ENCODE results near the gene SPTLC2.
"Not testable (repeated sequence)": the region's sequence is repeated elsewhere in the genome, so short reads cannot be mapped to it uniquely, and the experiment has no call there.

The SPTLC2 gene

GRCh38 chr14:77585385-77585784, 31.1 kb downstream of the SPTLC2 start:
- no peak for DNase-seq

GRCh38 chr14:77584809-77585208, 31.6 kb downstream of the SPTLC2 start:
- no peak for DNase-seq

- DNase-seq: no peak
Observed at GRCh38 chr14:77583657-77584056, 32.8 kb downstream of the SPTLC2 start.

GRCh38 chr14:77582511-77582910, 33.9 kb downstream of the SPTLC2 start:
- DNase-seq: no peak

GRCh38 chr14:77580964-77581505, 35.4 kb downstream of the SPTLC2 start:
- no peak for DNase-seq

- DNase-seq: no peak
Observed at GRCh38 chr14:77580477-77580876, 36.0 kb downstream of the SPTLC2 start.

- no peak for DNase-seq
Observed at GRCh38 chr14:77579780-77580179, 36.7 kb downstream of the SPTLC2 start.

GRCh38 chr14:77579065-77579464, 37.4 kb downstream of the SPTLC2 start:
- no peak for DNase-seq

- DNase-seq: no peak
Observed at GRCh38 chr14:77574446-77575115, 41.9 kb downstream of the SPTLC2 start.

- DNase-seq: no peak
Observed at GRCh38 chr14:77573964-77574363, 42.5 kb downstream of the SPTLC2 start.

GRCh38 chr14:77570706-77571268, 45.6 kb downstream of the SPTLC2 start:
- DNase-seq: no peak

GRCh38 chr14:77565994-77566305, 50.5 kb downstream of the SPTLC2 start:
- no peak for DNase-seq

- DNase-seq: no peak
Observed at GRCh38 chr14:77565289-77565993, 51.0 kb downstream of the SPTLC2 start.

GRCh38 chr14:77562681-77563080, 53.8 kb downstream of the SPTLC2 start:
- DNase-seq: no peak

- DNase-seq: no peak
Observed at GRCh38 chr14:77561881-77562280, 54.6 kb downstream of the SPTLC2 start.

- DNase-seq: no peak
Observed at GRCh38 chr14:77559381-77559780, 57.1 kb downstream of the SPTLC2 start.

GRCh38 chr14:77557391-77557790, 59.0 kb downstream of the SPTLC2 start:
- no peak for DNase-seq

- no peak for DNase-seq
Observed at GRCh38 chr14:77556946-77557345, 59.5 kb downstream of the SPTLC2 start.

- DNase-seq: no peak
Observed at GRCh38 chr14:77554816-77555599, 61.4 kb downstream of the SPTLC2 start.

GRCh38 chr14:77554207-77554606, 62.2 kb downstream of the SPTLC2 start:
- no peak for DNase-seq

GRCh38 chr14:77549451-77549850, 67.0 kb downstream of the SPTLC2 start:
- no peak for DNase-seq

- no peak for DNase-seq
Observed at GRCh38 chr14:77547512-77548180, 68.8 kb downstream of the SPTLC2 start.

GRCh38 chr14:77545171-77545570, 71.3 kb downstream of the SPTLC2 start:
- DNase-seq: not testable (repeated sequence)
